ENCODE results near the gene TRIP6.
"Not testable (repeated sequence)": the region's sequence is repeated elsewhere in the genome, so short reads cannot be mapped to it uniquely, and the experiment has no call there.

TRIP6 gene

GRCh38 chr7:100891568-100892247 is 24.5 kb downstream of the TRIP6 start:
- no peak for DNase-seq

GRCh38 chr7:100892364-100893317 is 25.5 kb downstream of the TRIP6 start:
- no peak for DNase-seq

- no peak for DNase-seq
These were observed 26.2 kb downstream of the TRIP6 start for GRCh38 chr7:100893318-100893895.

- DNase-seq: no peak
These were observed 26.9 kb downstream of the TRIP6 start for GRCh38 chr7:100893910-100894721.

GRCh38 chr7:100894860-100895700 is 27.9 kb downstream of the TRIP6 start:
- peak; percentile 18 for DNase-seq

- no peak for DNase-seq
These were observed 28.4 kb downstream of the TRIP6 start, which contains the start of gene ACHE for GRCh38 chr7:100895701-100895955. ACHE (minus strand) TSS chr7:100895888; CDS start chr7:100894232, 1,656 bp downstream.

GRCh38 chr7:100895956-100896731 is 29.0 kb downstream of the TRIP6 start:
- peak; percentile 22 for DNase-seq

- DNase-seq: peak; percentile 30
These were observed 29.8 kb downstream of the TRIP6 start for GRCh38 chr7:100896732-100897608.

GRCh38 chr7:100897772-100898454 is 30.7 kb downstream of the TRIP6 start:
- DNase-seq: no peak

GRCh38 chr7:100899432-100899831 is 32.2 kb downstream of the TRIP6 start:
- DNase-seq: no peak

- DNase-seq: no peak
These were observed 33.8 kb downstream of the TRIP6 start for GRCh38 chr7:100900978-100901377.

- DNase-seq: no peak
These were observed 34.7 kb downstream of the TRIP6 start for GRCh38 chr7:100901921-100902332.

GRCh38 chr7:100902638-100903037 is 35.5 kb downstream of the TRIP6 start:
- DNase-seq: no peak

GRCh38 chr7:100908512-100908911 is 41.3 kb downstream of the TRIP6 start:
- no peak for DNase-seq

GRCh38 chr7:100910443-100910842 is 43.3 kb downstream of the TRIP6 start:
- not testable (repeated sequence) for DNase-seq

GRCh38 chr7:100911484-100911883 is 44.3 kb downstream of the TRIP6 start:
- no peak for DNase-seq

GRCh38 chr7:100914208-100914878 is 47.2 kb downstream of the TRIP6 start:
- DNase-seq: no peak

GRCh38 chr7:100914879-100915447 is 47.8 kb downstream of the TRIP6 start:
- no peak for DNase-seq
